Measurements from ENCODE around the gene PTMS.

PTMS gene

GRCh38 chr12:6765048-6765633 lies 1.0 kb upstream of the PTMS start:
- H3K9me3 ChIP-seq (ENCODE audit: control insufficient read depth, low read length), result no peaks in the 10 kb centered on the region
- H3K27ac ChIP-seq (ENCODE audit: low read depth, low read length, severe bottlenecking), result peak overlapping the region; percentile 76
- 28 to 35% methylated on average over 5 to 7 of the region's 7 CpGs for WGBS, 2 experiments (ENCODE audit: insufficient coverage in 2 of 2)
- peaks cover 15% of the 10 kb centered on the region for H3K36me3 ChIP-seq (ENCODE audit: control insufficient read depth, insufficient read depth, low read length)
- peak overlapping the region; percentile 88 for H3K4me3 ChIP-seq (ENCODE audit: extremely low read depth, insufficient read depth, low read length, poor library complexity, severe bottlenecking)
- peaks cover 37% of the 10 kb centered on the region for H3K4me1 ChIP-seq (ENCODE audit: control insufficient read depth, insufficient read depth, low read length, poor library complexity, severe bottlenecking)

DNA sequence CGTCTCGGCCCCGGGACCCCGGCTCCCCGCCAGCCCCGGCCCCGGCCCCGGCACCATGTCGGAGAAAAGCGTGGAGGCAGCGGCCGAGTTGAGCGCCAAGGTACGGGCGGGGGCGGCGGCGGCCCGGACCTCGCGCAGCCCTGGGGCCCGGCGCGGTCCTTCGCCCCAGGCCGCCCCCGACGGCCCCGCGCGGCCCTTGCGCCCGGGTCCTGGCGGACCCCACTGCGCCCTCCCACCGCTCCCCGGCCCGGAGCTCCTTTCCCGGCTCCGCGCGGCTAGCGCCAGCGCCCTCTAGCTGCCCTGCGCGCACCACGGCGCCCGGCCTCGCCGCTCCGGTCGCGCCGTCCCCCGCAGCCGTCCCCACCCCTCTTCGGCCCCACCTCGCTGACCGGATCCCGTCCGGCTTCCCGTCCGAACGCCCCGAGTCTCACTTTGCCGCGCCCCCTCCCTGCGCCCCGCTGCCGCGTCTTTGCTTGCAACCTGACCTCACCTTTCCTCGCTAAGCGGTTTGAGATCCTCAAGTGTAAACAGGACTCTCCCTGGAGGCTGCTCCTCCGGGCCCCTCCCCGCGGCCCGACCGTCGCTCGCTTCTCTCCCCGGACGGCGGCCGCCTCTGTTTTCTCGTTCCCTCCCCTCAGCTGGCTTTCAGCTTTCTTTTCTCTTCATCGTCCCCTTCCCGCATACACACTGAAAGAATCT lies 637 bp downstream of the PTMS start:
- Histone ChIP-seq H3K4me1 (ENCODE audit: control insufficient read depth, insufficient read depth, low read length, poor library complexity, severe bottlenecking) (peaks cover 43% of the 10 kb centered on the region), H3K4me3 (ENCODE audit: extremely low read depth, insufficient read depth, low read length, poor library complexity, severe bottlenecking) (peak overlapping the region; percentile 88), H3K27ac (ENCODE audit: low read depth, low read length, severe bottlenecking) (peak overlapping the region; percentile 76), H3K36me3 (ENCODE audit: control insufficient read depth, insufficient read depth, low read length) (peaks cover 31% of the 10 kb centered on the region), H3K9me3 (ENCODE audit: control insufficient read depth, low read length) (no peaks in the 10 kb centered on the region)
- WGBS, 2 experiments (ENCODE audit: insufficient coverage in 2 of 2), result 0% methylated on average over 79 to 85 of the region's 88 CpGs

GRCh38 chr12:6767353-6768319 lies 1.5 kb downstream of the PTMS start:
- H3K4me1 ChIP-seq (ENCODE audit: control insufficient read depth, insufficient read depth, low read length, poor library complexity, severe bottlenecking), result peaks cover 43% of the 10 kb centered on the region
- WGBS, 2 experiments (ENCODE audit: insufficient coverage in 2 of 2), result 1 to 2% methylated on average over 29 of the region's 44 CpGs
- H3K36me3 ChIP-seq (ENCODE audit: control insufficient read depth, insufficient read depth, low read length), result peaks cover 32% of the 10 kb centered on the region
- peak overlapping the region; percentile 88 for H3K4me3 ChIP-seq (ENCODE audit: extremely low read depth, insufficient read depth, low read length, poor library complexity, severe bottlenecking)
- no peaks in the 10 kb centered on the region for H3K9me3 ChIP-seq (ENCODE audit: control insufficient read depth, low read length)
- H3K27ac ChIP-seq (ENCODE audit: low read depth, low read length, severe bottlenecking), result peak overlapping the region; percentile 45

- peak overlapping the region; percentile 88 for H3K4me3 ChIP-seq (ENCODE audit: extremely low read depth, insufficient read depth, low read length, poor library complexity, severe bottlenecking)
- 0 to 20% methylated on average over 1 of the region's 6 CpGs for WGBS, 2 experiments (ENCODE audit: insufficient coverage in 2 of 2)
- H3K27ac ChIP-seq (ENCODE audit: low read depth, low read length, severe bottlenecking), result peak overlapping the region; percentile 77
- peaks cover 44% of the 10 kb centered on the region for H3K4me1 ChIP-seq (ENCODE audit: control insufficient read depth, insufficient read depth, low read length, poor library complexity, severe bottlenecking)
- peaks cover 32% of the 10 kb centered on the region for H3K36me3 ChIP-seq (ENCODE audit: control insufficient read depth, insufficient read depth, low read length)
- no peaks in the 10 kb centered on the region for H3K9me3 ChIP-seq (ENCODE audit: control insufficient read depth, low read length)
These were observed 2.3 kb downstream of the PTMS start for GRCh38 chr12:6768437-6768914.

DNA sequence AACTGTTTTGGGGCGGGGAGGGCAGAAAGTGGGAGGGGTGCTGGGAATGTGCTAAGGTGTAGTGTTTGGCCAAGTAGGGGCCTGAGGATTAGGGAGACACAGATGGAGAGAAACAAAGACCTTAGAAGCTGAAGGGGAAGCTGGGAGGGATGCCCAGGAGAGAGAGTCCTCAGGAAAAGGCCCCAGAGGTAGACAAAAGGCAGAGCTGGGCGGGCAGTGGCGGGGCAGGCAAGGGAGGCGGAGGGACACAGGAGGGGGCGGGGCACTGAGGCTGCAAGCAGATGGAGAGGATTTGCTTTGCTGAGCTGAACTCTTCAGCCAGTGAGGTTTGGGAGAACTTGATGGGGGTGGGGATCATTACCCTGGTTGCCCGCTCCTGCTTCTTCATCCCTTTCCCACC lies 2.8 kb downstream of the PTMS start:
- Histone ChIP-seq H3K27ac (ENCODE audit: low read depth, low read length, severe bottlenecking) (peak overlapping the region; percentile 77), H3K36me3 (ENCODE audit: control insufficient read depth, insufficient read depth, low read length) (peaks cover 32% of the 10 kb centered on the region), H3K9me3 (ENCODE audit: control insufficient read depth, low read length) (no peaks in the 10 kb centered on the region), H3K4me3 (ENCODE audit: extremely low read depth, insufficient read depth, low read length, poor library complexity, severe bottlenecking) (peak overlapping the region; percentile 88), H3K4me1 (ENCODE audit: control insufficient read depth, insufficient read depth, low read length, poor library complexity, severe bottlenecking) (peaks cover 39% of the 10 kb centered on the region)
- WGBS, 2 experiments (ENCODE audit: insufficient coverage in 2 of 2), result 8 to 46% methylated on average over 2 to 3 of the region's 6 CpGs

GRCh38 chr12:6769666-6770065 lies 3.5 kb downstream of the PTMS start:
- Histone ChIP-seq H3K27ac (ENCODE audit: low read depth, low read length, severe bottlenecking) (no peak overlapping the region), H3K4me1 (ENCODE audit: control insufficient read depth, insufficient read depth, low read length, poor library complexity, severe bottlenecking) (peaks cover 38% of the 10 kb centered on the region), H3K4me3 (ENCODE audit: extremely low read depth, insufficient read depth, low read length, poor library complexity, severe bottlenecking) (no peak overlapping the region), H3K36me3 (ENCODE audit: control insufficient read depth, insufficient read depth, low read length) (peaks cover 35% of the 10 kb centered on the region), H3K9me3 (ENCODE audit: control insufficient read depth, low read length) (no peaks in the 10 kb centered on the region)
- 70% methylated on average over 2 of the region's 4 CpGs; no CpG with 5 or more reads in 1 of the 2 experiments for WGBS, 2 experiments (ENCODE audit: insufficient coverage in 2 of 2)

DNA sequence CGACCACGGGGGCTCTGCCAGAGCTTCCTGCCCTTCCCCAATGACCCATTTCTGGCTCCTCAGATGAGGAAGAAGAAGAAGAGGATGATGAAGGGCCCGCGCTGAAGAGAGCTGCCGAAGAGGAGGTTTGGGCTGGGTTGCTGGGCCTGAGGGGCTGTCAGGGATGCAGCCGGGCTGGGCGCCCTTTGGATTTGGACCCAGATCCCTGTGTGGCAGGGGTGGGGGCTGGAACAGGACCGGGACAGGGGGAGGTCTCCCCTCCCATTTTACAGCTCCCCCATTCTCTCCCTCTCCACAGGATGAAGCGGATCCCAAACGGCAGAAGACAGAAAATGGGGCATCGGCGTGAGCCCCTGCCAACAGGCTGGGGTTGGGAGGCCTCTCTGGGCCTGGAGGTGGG lies 3.9 kb downstream of the PTMS start:
- Histone ChIP-seq H3K9me3 (ENCODE audit: control insufficient read depth, low read length) (no peaks in the 10 kb centered on the region), H3K36me3 (ENCODE audit: control insufficient read depth, insufficient read depth, low read length) (peaks cover 39% of the 10 kb centered on the region), H3K4me3 (ENCODE audit: extremely low read depth, insufficient read depth, low read length, poor library complexity, severe bottlenecking) (no peak overlapping the region), H3K4me1 (ENCODE audit: control insufficient read depth, insufficient read depth, low read length, poor library complexity, severe bottlenecking) (peaks cover 34% of the 10 kb centered on the region), H3K27ac (ENCODE audit: low read depth, low read length, severe bottlenecking) (no peak overlapping the region)
- WGBS, 2 experiments (ENCODE audit: insufficient coverage in 2 of 2), result 87% methylated on average over 3 of the region's 12 CpGs; no CpG with 5 or more reads in 1 of the 2 experiments

- Histone ChIP-seq H3K4me1 (ENCODE audit: control insufficient read depth, insufficient read depth, low read length, poor library complexity, severe bottlenecking) (peaks cover 28% of the 10 kb centered on the region), H3K4me3 (ENCODE audit: extremely low read depth, insufficient read depth, low read length, poor library complexity, severe bottlenecking) (no peak overlapping the region), H3K27ac (ENCODE audit: low read depth, low read length, severe bottlenecking) (peak overlapping the region; percentile 12), H3K9me3 (ENCODE audit: control insufficient read depth, low read length) (no peaks in the 10 kb centered on the region), H3K36me3 (ENCODE audit: control insufficient read depth, insufficient read depth, low read length) (peaks cover 44% of the 10 kb centered on the region)
- 80 to 96% methylated on average over 2 of the region's 10 CpGs for WGBS, 2 experiments (ENCODE audit: insufficient coverage in 2 of 2)
These were observed 4.4 kb downstream of the PTMS start for GRCh38 chr12:6770600-6770999.

GRCh38 chr12:6771091-6771495 lies 4.9 kb downstream of the PTMS start:
- Histone ChIP-seq H3K4me1 (ENCODE audit: control insufficient read depth, insufficient read depth, low read length, poor library complexity, severe bottlenecking) (peaks cover 25% of the 10 kb centered on the region), H3K27ac (ENCODE audit: low read depth, low read length, severe bottlenecking) (peak overlapping the region; percentile 12)
- WGBS, 2 experiments (ENCODE audit: insufficient coverage in 2 of 2), result 97 to 100% methylated on average over 3 to 4 of the region's 4 CpGs

DNA sequence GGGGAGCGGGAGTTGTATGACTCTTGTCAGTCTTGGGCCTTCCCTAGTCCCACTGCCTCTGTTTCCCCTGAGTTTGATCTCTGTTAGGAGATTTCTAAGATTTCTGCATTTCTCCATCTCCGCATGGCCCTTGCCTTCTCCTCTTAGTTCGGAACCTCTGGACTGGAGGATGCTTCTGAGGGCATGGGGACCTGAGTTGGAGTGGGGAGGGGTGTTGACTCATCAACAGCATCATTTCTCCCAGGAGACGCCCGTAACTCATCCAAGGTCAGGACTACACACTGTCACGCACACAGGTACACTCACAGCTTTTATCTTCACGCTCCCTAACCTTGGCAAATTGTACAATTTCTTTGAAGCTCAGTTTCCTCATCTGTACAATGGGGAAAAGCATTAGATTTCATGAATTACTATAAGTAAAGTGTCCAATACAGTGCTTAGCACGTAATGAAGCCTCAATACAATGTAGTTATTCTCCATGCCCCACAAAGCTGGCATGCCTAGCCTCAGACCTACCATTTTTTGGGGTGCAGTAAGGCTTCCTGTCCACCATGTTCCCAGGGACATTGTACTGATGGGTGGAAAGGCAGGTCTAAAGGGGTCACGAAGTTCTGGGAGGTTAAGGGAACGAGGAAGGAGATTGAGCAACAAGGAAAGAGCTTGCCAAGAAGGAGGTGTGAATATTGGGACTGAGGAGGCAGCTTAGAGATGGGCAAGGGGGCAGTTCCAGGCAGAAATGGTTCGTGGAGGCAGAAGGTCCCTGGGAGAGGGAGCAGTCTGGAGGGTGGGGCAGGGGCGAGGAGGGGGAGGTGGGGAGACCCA lies 5.6 kb downstream of the PTMS start:
- WGBS, 2 experiments (ENCODE audit: insufficient coverage in 2 of 2), result 82 to 94% methylated on average over 4 to 6 of the region's 12 CpGs
- Histone ChIP-seq H3K9me3 (ENCODE audit: control insufficient read depth, low read length) (no peaks in the 10 kb centered on the region), H3K27ac (ENCODE audit: low read depth, low read length, severe bottlenecking) (peak overlapping the region; percentile 36), H3K36me3 (ENCODE audit: control insufficient read depth, insufficient read depth, low read length) (peaks cover 53% of the 10 kb centered on the region), H3K4me3 (ENCODE audit: extremely low read depth, insufficient read depth, low read length, poor library complexity, severe bottlenecking) (no peak overlapping the region), H3K4me1 (ENCODE audit: control insufficient read depth, insufficient read depth, low read length, poor library complexity, severe bottlenecking) (peaks cover 25% of the 10 kb centered on the region)

More at GRCh38 chr12:6771091-6771495, 4.9 kb downstream of the PTMS start:
- H3K4me3 ChIP-seq (ENCODE audit: extremely low read depth, insufficient read depth, low read length, poor library complexity, severe bottlenecking), result no peak overlapping the region
- H3K36me3 ChIP-seq (ENCODE audit: control insufficient read depth, insufficient read depth, low read length), result peaks cover 49% of the 10 kb centered on the region
- no peaks in the 10 kb centered on the region for H3K9me3 ChIP-seq (ENCODE audit: control insufficient read depth, low read length)
